Stimulated activated CD8-positive, alpha-beta memory T cell treated with anti-CD3 and anti-CD28 coated beads, Interleukin-15, amount 100 ng/mL, for 1 hour (primary cell): Measurements from ENCODE around the gene CCDC50.

Source experiments
- DNase-seq: peaks from one replicate; pipeline ENCODE4 v3.0.0-alpha.2; 2020; ENCODE audit warnings: low read depth

CCDC50 gene

DNA sequence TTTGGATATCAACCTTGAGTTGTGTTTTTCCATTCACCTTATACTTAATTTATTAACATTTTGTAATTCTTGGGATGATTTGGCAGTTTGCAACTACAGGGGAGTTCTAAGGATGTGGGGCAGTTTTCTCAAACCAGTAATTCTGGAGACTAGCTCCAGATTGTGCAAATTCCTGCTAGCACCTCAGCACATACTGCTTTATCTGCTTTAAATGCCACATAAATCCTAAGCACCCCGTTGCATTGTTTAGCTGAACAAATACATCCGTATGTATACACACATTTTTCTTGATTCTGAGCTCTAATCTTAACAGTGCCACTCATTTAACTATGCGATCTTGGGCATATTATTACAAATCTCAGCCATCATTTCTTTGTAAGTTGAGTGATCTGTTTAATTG is 18.0 kb downstream of the CCDC50 start:
- DNase-seq: no peak

DNA sequence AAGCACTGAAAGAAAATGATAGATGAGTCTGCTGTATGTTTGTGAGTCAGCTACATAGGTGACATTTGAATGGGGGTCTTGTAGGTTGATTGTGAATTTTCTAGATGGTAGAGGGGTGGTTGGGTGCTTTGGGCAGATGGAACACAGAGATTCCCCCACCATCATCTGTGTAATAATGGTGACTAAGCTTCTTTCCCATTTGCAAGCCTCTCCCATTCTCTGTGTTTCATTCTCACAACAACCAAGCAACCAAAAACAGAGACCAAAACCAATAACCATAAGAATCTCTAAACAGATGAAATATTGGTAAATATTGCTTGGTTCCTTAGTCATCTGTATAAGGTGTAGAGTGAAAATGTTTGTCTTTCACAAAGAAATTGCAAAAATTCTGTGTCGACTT is 18.9 kb downstream of the CCDC50 start:
- no peak for DNase-seq

DNA sequence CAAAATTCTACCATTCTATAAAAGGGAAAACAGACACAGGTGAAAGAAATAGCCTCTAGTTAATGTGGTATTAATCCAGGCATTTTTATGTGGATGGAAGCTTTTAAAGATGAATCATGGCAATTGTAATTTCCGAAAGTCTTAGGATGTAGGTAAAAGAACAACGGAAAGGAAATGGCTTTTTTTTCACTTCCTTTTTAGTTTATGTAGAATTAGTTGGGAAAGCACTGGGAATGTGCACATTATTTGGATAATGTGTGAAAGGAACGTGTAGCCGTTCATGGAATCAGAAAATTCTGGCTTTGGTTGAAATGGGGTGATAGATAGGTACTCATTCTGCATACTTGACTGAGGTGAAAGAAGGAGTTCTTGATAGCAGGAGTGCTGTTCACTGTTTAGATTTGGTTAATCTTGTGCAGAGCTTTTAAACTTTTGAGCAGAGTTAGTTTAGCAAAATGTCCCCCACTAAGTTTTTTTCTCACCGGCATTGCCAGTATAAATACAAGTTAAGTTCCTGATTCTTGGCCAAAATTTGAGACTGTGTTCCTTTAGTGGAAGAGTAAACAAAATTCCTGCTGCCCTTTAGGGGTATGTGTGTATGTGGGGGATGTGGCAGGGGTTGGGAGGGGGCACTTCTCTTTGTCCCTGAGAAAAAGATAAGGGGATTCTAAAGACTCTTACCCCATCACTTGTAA is 21.3 kb downstream of the CCDC50 start:
- DNase-seq: no peak

DNA sequence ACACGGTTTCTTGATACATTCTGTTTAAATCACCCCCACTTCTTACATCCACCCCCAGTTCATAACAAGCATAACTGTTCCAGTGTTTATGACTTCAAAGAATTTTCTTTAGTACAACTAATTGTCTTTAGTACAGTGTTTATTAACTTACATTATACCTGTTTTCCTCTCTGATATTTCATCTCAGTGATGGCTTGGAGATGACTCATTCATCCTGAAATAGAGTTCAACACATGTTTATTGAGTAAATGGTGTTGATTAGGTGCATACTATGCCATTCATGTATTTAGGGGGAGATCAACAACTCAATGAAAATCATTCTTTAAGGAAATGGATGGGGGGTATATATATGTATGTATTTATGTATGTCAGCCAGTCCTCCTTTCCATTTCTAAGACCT is 22.8 kb downstream of the CCDC50 start:
- DNase-seq: no peak

DNA sequence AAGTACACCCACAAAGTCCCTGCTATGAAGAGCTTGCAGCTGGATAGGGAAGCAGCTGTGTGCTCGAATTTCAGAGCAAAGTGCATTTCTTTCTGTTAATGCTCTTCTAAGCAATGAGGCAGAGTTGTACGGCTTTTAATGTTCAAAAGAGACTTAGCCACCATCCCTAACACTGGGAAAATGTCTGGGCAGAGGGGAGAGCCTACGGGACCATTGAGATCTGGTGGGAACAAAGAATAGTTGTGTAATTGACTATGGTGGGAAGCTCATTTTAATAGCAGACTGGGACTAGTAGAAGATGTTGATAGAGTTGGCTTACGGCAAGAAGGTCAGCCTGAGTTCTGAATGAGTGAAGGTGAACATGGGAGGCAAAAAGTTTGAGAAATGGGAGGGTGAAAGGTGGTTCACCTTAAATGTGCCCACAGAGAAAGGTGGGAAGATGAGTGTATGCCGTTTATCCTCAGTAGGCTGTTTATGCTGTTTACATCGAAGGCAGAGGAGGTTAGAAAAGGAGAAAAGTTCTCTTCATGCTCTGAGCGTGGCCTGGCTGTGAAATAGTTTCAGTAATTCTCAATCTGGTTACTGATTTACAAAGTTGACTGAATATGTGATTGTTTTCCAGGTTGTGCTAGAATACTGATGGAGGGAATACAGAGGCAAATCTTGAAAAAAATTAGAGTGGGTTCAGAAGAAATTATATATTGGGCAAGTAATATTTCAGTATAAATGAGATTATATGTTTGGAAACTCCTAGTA is 24.0 kb downstream of the CCDC50 start:
- no peak for DNase-seq

DNA sequence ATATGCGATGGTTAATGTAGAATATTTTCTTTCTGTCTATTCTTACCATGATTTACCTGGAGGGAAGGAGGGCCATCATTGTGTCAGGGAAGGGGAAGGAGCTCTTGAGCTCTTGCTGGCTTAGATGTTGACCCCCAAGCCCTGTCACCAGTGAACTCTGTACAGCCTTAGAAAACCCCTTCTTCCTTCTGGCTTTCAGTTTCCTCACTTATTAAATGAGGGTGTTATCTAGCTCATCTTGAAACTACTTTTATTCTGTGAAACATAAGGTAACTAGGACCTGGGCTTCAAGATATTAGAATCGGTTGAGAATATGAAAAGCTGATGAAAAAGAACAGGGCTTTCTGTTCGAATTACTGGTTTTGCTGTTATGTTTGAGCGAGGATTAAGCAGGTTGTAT is 26.2 kb downstream of the CCDC50 start:
- no peak for DNase-seq

DNA sequence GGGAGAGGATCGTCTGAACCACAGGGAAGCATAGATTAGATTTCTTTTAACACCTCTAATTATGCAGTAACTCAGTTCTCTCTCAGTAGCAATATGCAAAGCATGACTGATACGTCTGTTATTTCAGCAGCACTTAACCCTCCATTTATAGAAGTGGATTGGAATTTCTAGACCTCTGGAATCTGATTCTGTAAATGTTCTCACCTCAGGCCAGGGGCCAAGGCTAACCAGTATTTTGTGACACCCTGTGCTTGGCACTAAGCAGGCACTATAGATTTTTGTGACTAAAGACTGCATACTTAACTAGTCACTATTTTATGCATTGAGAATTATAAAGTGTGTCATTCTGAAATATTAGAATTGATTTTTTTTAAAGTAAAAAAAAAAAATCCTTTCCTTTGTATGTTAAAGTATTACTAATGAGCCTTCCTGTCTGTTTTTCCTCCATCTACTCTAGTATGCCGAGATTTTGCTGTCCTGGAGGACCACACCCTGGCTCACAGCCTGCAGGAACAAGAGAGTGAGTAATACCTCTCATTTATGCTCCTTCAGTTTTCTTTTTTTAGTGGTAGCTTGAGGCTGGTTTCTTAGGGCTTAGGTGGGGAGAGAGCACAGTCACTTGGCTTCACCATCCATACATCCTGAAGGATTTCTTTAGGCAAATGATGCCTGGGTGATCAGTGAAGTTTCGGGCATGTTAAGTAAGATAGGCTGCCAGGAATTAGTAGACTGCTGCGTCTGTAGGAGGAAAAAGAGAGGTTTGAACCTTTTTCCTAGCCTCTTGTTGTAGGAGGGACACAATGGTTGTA is 27.6 kb downstream of the CCDC50 start:
- DNase-seq: no peak

DNA sequence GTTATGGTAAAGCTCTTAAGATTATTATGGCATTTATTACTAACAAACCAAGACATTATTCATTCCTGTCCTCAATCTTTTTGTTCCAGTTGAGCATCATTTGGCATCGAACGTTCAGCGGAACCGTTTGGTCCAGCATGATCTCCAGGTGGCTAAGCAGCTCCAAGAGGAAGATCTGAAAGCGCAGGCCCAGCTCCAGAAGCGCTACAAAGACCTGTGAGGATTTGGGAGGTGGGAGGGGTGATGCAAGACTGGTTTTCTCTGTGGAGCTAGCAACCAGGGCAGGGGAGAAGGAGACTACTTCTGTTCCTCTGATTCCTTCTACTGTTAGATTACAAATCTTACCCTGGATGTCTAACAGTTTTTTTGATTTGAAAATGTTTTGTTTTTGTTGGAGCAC is 28.7 kb downstream of the CCDC50 start:
- no peak for DNase-seq

DNA sequence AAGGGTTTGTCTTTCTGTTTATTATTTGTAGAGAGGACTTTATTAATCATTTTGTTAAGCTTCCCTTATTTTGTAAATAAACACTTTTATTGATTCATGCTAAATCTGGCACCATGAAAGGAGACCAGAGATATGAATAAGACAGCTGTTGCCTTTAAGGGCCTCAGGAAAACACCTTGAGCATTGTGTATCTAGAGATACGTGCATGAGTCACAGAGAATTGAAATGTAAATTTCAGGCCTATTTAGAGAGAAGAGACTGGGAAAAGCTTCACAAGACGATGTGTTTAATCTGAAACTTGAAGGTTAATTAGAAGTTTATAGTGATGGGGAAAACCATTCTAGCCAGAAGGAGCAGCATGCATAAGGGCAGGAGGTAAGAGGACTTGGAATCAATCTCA is 29.7 kb downstream of the CCDC50 start:
- no peak for DNase-seq

DNA sequence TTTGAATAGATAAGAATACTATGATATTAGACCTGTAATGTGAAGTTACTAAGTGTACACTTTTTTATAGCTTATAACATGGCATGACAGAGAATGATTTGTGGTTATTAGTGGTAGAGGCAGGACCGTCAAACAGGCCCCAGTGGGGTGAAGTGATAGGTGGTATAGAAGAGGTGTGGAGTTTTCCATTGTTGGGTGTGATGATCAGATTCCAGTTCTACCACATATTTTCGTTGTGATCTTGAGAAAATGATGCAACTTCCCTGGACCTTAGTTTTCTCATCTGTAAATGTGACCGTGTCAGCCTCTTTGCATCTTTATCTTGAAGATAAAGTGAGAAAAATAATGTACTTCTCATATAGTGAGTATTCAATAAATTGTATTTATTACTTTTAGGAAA is 31.4 kb downstream of the CCDC50 start:
- DNase-seq: no peak

DNA sequence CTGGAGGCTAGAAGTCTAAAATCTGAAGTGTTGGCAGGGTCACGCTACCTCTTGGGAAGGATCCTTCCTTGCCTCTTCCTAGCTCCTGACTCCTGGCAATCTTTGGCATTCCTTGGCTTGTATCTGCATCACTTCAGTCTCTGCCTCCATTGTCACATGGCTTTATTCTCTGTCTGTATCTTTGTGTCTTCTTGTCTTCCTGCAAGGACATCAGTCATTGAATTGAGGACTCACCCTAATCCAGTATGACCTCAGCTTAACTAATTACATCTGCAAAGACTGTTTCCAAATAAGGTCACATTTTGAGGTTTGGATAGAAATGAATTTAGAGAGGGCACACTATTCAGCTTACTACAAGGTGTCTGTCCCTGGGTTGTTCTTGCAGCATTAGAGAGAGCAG is 32.3 kb downstream of the CCDC50 start:
- no peak for DNase-seq

DNA sequence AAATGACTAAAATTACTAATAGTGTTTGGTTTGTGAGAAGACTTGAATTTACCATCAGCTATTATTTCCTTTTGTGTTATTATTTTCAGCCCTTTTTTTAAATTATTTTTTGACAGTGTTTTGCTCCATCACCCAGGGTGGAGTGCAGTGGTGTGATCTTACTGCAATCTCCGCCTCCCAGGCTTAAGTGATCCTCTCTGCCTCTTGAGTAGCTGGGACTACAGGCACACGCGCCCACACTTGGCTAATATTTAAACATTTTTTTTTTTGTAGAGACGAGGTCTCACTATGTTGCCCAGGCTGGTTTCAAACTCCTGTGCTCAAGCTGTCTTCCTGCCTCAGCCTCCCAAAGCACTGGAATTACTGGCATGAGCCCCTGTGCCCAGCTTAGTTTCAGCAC is 32.8 kb downstream of the CCDC50 start:
- no peak for DNase-seq

DNA sequence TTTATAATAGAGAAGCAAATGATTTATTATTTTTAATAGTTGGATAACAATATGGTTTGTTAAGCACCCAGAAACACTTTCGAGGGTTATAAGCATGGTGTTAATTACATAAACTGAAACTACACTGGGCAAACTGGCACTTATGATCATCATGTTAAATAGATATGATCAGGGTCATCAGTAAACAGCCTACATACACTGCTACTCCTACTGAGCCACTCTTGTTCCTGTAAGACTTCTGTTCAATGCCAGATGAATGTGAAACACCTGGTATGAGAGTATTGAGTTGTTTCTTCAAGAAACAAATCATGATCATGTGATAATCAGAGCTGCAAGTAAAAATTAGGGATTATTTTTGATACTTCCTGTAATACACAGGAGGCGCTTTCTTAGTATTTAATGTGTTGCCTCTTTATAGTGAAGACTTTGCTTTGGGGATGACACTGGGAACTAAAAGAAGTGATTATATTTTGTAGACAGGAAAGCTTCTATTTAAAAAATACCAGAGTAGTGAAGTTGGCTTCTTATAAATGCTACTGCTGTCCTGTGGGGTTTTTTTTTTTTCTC is 33.4 kb downstream of the CCDC50 start:
- DNase-seq: no peak

DNA sequence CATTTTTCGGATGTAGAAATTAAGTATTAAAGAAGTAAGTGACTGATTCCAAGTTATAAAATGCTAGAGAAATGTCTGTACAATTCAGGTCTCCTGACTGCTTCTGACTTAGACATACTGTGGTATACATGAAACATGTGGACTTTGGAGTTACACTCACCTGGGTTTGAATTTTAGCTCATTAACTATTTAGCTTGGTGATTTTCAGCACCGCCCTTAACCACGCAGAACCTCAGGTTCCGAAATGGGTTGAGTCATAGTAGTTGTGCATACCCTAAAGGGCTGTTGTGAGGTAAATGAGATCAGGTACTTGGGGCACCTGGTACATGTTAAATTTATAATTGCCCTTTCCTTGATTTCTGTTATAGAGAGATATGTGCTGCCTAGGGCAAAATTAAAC is 34.0 kb downstream of the CCDC50 start:
- DNase-seq: no peak

DNA sequence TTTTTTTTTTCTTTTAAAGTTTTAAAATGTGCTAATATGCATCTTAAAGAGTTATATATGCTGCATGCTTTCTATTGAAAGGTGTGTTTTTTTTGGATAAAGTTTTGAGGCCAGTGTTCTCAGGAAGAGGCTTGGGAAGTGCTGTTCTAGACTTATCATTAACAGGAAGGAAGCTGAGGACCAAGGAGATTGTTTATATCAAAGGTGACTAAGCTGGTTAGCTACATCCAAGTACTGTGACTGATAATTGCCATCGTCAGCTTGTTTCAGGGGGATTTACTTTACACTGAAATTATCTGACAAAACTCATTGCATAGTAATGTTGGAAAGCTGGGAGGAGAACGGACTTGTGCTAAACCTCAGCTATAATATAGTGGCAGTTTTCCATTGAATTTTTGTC is 37.5 kb downstream of the CCDC50 start:
- no peak for DNase-seq

DNA sequence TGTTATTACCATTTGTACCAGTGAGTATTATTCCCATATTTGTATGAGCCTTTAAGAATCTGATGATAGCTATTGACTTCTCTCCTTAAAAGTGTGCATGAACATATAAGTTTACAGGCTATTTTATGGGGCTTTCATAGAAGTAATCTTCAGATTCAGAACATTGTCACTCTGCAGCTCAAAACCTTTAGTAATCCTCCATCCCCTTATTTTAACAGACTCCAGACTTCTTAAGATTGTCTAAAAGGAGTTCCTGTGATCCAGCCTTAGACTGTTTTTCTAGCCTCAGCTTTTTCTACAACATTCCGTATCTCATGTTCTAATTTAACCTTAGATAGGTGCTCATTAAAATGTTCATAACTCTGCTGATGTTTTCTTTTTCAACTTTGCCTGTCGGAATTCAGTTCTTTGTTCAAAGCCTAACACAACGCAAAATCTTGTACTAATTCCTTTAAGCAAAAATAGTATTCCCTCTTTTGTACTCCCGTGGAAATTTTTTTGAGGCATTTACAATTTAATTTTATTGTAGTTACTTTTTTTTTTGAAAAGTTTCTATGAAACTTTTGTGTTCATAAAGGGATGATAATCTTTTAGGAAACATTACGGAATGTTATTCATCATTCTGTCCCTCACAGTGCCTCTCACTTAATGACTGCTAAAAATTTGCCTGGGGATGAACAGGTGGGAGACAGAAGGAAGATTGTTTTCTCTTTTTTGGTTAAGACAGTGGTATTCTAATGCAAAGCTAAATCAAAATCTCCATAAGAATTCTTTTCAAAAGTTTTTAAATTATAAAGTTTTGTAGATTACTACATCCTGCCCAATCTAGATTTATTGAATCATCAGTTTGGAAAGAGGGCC is 39.8 kb downstream of the CCDC50 start:
- DNase-seq: no peak

DNA sequence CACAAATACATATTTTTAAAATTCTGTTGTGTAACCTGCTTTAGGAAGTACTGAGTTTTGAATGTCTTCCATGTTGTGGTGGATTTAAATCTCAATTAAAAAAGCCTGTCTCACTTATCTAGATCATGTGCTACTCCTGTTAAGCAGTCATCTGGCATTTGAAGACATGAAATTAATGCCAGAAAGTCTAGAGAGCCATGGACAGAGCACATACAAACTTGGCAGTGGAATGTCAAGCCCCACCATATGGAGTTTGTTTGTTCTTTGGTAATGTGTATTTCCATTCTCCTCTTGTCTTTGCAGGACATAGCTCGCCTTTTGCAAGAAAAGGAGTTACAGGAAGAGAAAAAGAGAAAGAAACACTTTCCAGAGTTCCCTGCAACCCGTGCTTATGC is 40.4 kb downstream of the CCDC50 start:
- no peak for DNase-seq

DNA sequence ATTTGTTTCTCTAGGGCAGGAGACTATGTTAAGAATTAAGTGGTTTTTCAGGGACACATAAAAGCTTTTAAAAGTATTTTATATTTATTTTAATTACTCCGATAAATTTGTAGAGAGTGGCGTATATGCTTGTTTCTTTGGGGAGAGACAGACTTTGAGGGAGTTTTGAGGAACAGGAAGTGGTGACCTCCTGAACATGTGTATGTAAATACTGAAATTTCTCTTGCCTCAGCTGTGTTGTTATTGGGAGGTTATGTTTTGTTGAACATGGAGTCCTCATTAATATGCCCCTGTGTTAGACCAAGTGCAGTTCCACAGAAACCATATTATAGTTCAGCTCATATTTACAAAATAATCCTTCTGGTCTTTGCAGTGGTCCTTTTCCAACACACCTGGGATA is 42.9 kb downstream of the CCDC50 start:
- no peak for DNase-seq

DNA sequence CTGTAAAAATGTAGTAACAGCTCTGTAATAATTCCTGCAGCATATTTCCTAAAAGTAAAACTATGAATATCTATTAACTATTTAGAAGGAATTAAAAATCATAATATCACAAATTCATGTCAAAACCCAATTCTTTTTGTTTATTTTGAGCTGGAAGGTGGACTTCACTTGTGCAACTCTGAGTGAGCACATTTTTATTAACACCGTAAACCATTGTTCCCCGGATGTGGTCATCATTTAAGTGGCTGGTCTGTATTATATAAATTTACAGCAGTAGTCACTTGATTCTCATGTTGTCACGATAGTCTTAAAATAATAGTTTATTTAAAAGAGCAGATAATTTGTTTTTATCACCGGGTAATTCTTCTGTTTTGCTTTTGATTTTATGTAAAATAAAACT is 44.1 kb downstream of the CCDC50 start:
- no peak for DNase-seq

DNA sequence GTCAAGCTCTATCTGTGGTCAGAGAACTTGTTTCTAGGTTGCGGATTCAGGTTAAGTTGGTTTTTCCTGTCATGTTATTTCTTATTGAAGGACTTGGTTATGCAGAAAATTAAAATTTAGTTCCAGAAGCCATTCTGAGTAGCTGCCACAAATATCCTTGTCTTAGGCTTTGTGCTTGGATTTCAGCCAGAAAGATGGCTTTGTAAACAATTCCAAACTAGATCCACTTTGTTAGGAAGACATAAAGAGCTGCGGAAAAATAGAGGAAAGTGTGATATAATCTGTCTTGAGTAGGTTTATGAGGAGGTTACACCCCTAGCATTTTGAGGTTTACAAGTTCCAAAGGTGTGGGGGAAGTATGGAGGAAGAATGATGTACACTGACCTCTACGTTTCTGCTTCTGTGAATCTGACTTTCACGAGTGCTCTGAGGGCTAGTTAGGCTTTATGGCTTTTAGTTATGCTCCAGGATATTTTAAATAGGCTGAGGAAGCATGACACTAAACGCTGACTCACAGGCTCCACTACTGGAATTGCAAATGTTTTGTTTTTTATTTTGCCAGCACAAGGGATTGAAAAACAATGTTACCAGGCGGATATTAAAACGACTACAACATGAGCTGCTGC is 47.4 kb downstream of the CCDC50 start:
- no peak for DNase-seq

DNA sequence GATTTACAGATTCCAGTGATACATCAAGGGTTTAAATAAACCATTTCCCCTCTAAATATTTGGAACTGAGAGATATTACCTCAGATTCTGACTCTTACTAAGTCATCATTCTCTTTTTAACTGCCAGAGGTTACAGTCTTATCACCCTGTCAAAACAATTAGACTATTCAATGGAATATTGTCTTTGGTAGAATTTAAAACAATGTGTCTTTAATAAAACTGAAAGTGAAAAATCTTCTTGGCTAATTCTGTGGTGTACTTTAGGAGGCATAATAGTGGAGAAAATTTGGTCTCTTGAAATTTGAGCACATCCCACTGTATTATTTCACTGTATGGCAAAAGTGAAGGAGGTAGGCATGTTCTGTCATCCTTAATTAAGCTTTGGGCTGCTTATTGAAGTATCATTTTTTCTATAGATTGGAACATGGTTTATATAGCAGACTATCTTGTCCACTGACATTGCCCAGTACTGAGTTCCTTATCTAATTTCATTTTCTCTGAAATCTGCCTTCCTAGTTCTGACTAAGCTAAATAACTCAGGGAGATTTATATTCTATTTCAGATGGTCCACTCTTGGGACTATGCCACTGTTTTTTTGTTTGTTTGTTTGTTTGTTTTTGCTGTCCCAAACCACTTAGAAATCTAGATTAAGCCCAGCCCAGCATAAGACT is 49.1 kb downstream of the CCDC50 start:
- DNase-seq: no peak
